ENCODE results near the gene TBL1X.
A peak's percentile ranks its signal among the peaks of the same experiment; 100 is the strongest.

The TBL1X gene

GRCh38 chrX:9687899-9688298, 223.0 kb downstream of the TBL1X start:
- Histone ChIP-seq H2BK120ac (ENCODE audit: low read depth, low read length) (no peak overlapping the region), H3K79me1 (ENCODE audit: low read depth, low read length) (peaks cover 3% of the 10 kb centered on the region), H2BK5ac (ENCODE audit: low read length) (no peak overlapping the region), H3K14ac (ENCODE audit: low read length) (no peak overlapping the region), H3K4me1 (ENCODE audit: control insufficient read depth in 2 of 2, insufficient read depth in 1 of 2, low read depth in 1 of 2, low read length in 2 of 2) (no peaks in the 10 kb centered on the region), H3K27ac (replicated peaks; ENCODE audit: low read length) (no peak overlapping the region), H4K91ac (ENCODE audit: low read depth, low read length, poor library complexity) (no peak overlapping the region), H3K36me3 (replicated peaks in 1 of 2; ENCODE audit: control insufficient read depth in 2 of 2, insufficient read depth in 2 of 2, low read length in 2 of 2) (peaks cover 12 to 63% of the 10 kb centered on the region in 2 donors), H4K8ac (ENCODE audit: low read depth, low read length) (no peak overlapping the region), H3K9me3 (replicated peaks in 1 of 2; ENCODE audit: control insufficient read depth in 2 of 2, insufficient read depth in 1 of 2, low read depth in 1 of 2, low read length in 2 of 2) (peaks cover 0 to 2% of the 10 kb centered on the region in 2 donors), H3K4me2 (ENCODE audit: insufficient read depth, low read length, poor library complexity, severe bottlenecking) (no peak overlapping the region), H3K4ac (ENCODE audit: low read length) (no peak overlapping the region), H2AK5ac (ENCODE audit: low read depth, low read length) (no peak overlapping the region), H3K9ac (ENCODE audit: low read depth, low read length, poor library complexity) (no peak overlapping the region), H2BK15ac (ENCODE audit: low read length) (no peak overlapping the region), H3K18ac (ENCODE audit: low read length) (no peak overlapping the region), H2BK12ac (ENCODE audit: low read length) (no peak overlapping the region), H3K4me3 (ENCODE audit: low read length in 2 of 2) (no peak overlapping the region), H3K27me3 (ENCODE audit: control insufficient read depth in 3 of 3, insufficient read depth in 3 of 3, low read depth in 1 of 3, low read length in 3 of 3) (no peaks in the 10 kb centered on the region), H2AFZ (ENCODE audit: low read length) (no peak overlapping the region), H3K23ac (ENCODE audit: low read depth, low read length, poor library complexity) (no peak overlapping the region)
- no CpG with 5 or more reads among the region's 27 CpGs for WGBS, 2 donors (ENCODE audit: extremely low coverage in 2 of 2, insufficient read length in 2 of 2, insufficient replicate concordance in 1 of 2)
- no peak for DNase-seq (ENCODE audit: low spot score)

DNA sequence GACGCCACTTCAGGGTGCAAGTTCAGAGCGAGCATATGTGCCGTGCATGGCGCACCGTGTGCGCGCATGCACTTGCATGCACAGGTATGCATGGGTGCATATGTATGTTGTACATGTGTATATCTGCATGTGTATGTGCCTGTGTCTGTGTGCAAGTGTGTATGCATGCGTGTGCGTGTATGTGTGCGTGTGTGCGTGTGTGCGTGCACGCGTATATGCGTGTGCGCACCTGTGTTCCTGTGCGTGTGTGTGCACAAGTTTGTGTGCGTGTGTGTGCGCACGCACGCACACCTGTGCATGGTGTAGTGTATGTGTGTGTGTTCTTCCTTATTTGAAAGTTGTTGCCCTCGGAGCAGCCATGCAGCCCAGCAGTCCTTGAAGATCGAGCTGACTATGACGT, 224.0 kb downstream of the TBL1X start:
- H2BK15ac ChIP-seq (ENCODE audit: low read length), result no peak overlapping the region
- peaks cover 3% of the 10 kb centered on the region for H3K79me1 ChIP-seq (ENCODE audit: low read depth, low read length)
- no peak overlapping the region for H2AFZ ChIP-seq (ENCODE audit: low read length)
- H3K27ac ChIP-seq (replicated peaks; ENCODE audit: low read length), result no peak overlapping the region
- no peak overlapping the region for H3K4me2 ChIP-seq (ENCODE audit: insufficient read depth, low read length, poor library complexity, severe bottlenecking)
- H3K4ac ChIP-seq (ENCODE audit: low read length), result no peak overlapping the region
- H3K4me3 ChIP-seq (ENCODE audit: low read length in 2 of 2), result peak overlapping the region in 1 of 2 donors; percentile 2
- H3K9me3 ChIP-seq (replicated peaks in 1 of 2; ENCODE audit: control insufficient read depth in 2 of 2, insufficient read depth in 1 of 2, low read depth in 1 of 2, low read length in 2 of 2), result peaks cover 0 to 2% of the 10 kb centered on the region in 2 donors
- H4K8ac ChIP-seq (ENCODE audit: low read depth, low read length), result no peak overlapping the region
- no peak overlapping the region for H2BK5ac ChIP-seq (ENCODE audit: low read length)
- H2BK12ac ChIP-seq (ENCODE audit: low read length), result no peak overlapping the region
- no peaks in the 10 kb centered on the region for H3K27me3 ChIP-seq (ENCODE audit: control insufficient read depth in 3 of 3, insufficient read depth in 3 of 3, low read depth in 1 of 3, low read length in 3 of 3)
- no peak for DNase-seq (ENCODE audit: low spot score)
- H2AK5ac ChIP-seq (ENCODE audit: low read depth, low read length), result no peak overlapping the region
- H3K36me3 ChIP-seq (replicated peaks in 1 of 2; ENCODE audit: control insufficient read depth in 2 of 2, insufficient read depth in 2 of 2, low read length in 2 of 2), result peaks cover 18 to 71% of the 10 kb centered on the region in 2 donors
- H2BK120ac ChIP-seq (ENCODE audit: low read depth, low read length), result no peak overlapping the region
- H4K91ac ChIP-seq (ENCODE audit: low read depth, low read length, poor library complexity), result no peak overlapping the region
- H3K18ac ChIP-seq (ENCODE audit: low read length), result no peak overlapping the region
- WGBS, 2 donors (ENCODE audit: extremely low coverage in 2 of 2, insufficient read length in 2 of 2, insufficient replicate concordance in 1 of 2), result no CpG with 5 or more reads among the region's 24 CpGs
- no peaks in the 10 kb centered on the region for H3K4me1 ChIP-seq (ENCODE audit: control insufficient read depth in 2 of 2, insufficient read depth in 1 of 2, low read depth in 1 of 2, low read length in 2 of 2)
- H3K23ac ChIP-seq (ENCODE audit: low read depth, low read length, poor library complexity), result no peak overlapping the region
- H3K14ac ChIP-seq (ENCODE audit: low read length), result no peak overlapping the region
- H3K9ac ChIP-seq (ENCODE audit: low read depth, low read length, poor library complexity), result no peak overlapping the region

DNA sequence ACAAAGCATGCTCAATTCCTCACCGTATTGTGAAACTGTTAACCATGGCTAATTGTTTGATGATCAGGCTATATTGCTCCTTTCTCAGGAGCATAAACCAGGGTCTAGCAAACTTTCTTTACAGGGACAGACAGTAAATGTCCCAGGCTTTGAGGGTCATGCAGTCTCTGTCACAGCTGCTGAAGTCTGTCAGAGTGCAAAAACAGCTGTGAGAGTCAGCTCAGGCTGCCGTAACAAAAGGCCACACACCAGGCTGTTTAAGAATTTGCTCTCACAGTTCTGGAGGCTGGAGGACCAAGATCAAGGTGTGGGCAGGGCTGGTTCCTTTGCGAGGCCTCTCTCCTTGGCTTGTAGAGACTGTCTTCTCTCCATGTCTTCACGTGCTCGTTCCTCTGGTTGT, 225.2 kb downstream of the TBL1X start:
- H3K14ac ChIP-seq (ENCODE audit: low read length), result no peak overlapping the region
- H3K4me1 ChIP-seq (ENCODE audit: control insufficient read depth in 2 of 2, insufficient read depth in 1 of 2, low read depth in 1 of 2, low read length in 2 of 2), result no peaks in the 10 kb centered on the region
- no CpG with 5 or more reads among the region's 5 CpGs for WGBS, 2 donors (ENCODE audit: extremely low coverage in 2 of 2, insufficient read length in 2 of 2, insufficient replicate concordance in 1 of 2)
- no peak overlapping the region for H2BK12ac ChIP-seq (ENCODE audit: low read length)
- H3K79me1 ChIP-seq (ENCODE audit: low read depth, low read length), result peaks cover 3% of the 10 kb centered on the region
- H3K9me3 ChIP-seq (replicated peaks in 1 of 2; ENCODE audit: control insufficient read depth in 2 of 2, insufficient read depth in 1 of 2, low read depth in 1 of 2, low read length in 2 of 2), result peaks cover 0 to 2% of the 10 kb centered on the region in 2 donors
- H2BK5ac ChIP-seq (ENCODE audit: low read length), result no peak overlapping the region
- no peak overlapping the region for H3K4me2 ChIP-seq (ENCODE audit: insufficient read depth, low read length, poor library complexity, severe bottlenecking)
- H2BK15ac ChIP-seq (ENCODE audit: low read length), result no peak overlapping the region
- H3K36me3 ChIP-seq (replicated peaks in 1 of 2; ENCODE audit: control insufficient read depth in 2 of 2, insufficient read depth in 2 of 2, low read length in 2 of 2), result peaks cover 22 to 67% of the 10 kb centered on the region in 2 donors
- H3K4me3 ChIP-seq (ENCODE audit: low read length in 2 of 2), result no peak overlapping the region
- H3K23ac ChIP-seq (ENCODE audit: low read depth, low read length, poor library complexity), result no peak overlapping the region
- no peak overlapping the region for H2BK120ac ChIP-seq (ENCODE audit: low read depth, low read length)
- H4K8ac ChIP-seq (ENCODE audit: low read depth, low read length), result no peak overlapping the region
- H2AFZ ChIP-seq (ENCODE audit: low read length), result no peak overlapping the region
- H4K91ac ChIP-seq (ENCODE audit: low read depth, low read length, poor library complexity), result no peak overlapping the region
- no peak for DNase-seq (ENCODE audit: low spot score)
- H3K27ac ChIP-seq (replicated peaks; ENCODE audit: low read length), result no peak overlapping the region
- no peak overlapping the region for H3K18ac ChIP-seq (ENCODE audit: low read length)
- H3K27me3 ChIP-seq (ENCODE audit: control insufficient read depth in 3 of 3, insufficient read depth in 3 of 3, low read depth in 1 of 3, low read length in 3 of 3), result no peaks in the 10 kb centered on the region
- no peak overlapping the region for H3K9ac ChIP-seq (ENCODE audit: low read depth, low read length, poor library complexity)
- no peak overlapping the region for H2AK5ac ChIP-seq (ENCODE audit: low read depth, low read length)
- H3K4ac ChIP-seq (ENCODE audit: low read length), result no peak overlapping the region

DNA sequence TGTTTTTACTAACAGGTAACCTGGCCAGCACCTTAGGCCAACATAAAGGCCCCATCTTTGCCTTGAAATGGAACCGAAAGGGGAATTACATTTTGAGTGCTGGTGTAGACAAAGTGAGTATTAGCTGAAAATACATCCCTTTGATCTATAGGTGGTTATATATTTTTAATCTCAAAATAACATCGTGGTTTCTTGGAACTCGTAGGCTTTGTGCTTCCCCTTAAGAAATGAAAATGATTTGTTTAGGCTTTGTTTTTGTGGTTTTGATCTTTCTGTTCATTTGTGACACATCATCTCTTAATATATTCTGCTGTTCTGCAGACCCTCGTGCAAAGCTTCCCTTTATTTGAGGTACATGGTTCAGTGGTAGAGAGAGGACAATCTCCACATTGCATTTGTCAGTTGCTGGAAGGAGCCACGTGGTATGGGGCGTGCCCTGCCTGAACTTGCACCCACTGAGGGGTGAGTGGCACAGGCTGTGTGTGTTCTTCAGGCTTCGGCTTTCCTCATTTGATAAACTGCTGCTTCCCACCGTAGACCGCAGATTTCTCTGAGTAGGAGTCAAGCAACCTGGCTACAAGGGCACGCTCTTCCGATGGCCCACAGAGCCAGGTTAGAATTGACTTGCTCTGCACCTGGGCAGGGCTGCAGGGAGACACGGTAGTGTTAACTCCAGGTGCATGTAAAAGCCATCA, 228.6 kb downstream of the TBL1X start:
- Histone ChIP-seq H3K27me3 (ENCODE audit: control insufficient read depth in 3 of 3, insufficient read depth in 3 of 3, low read depth in 1 of 3, low read length in 3 of 3) (no peaks in the 10 kb centered on the region), H2BK15ac (ENCODE audit: low read length) (no peak overlapping the region), H2BK5ac (ENCODE audit: low read length) (no peak overlapping the region), H3K14ac (ENCODE audit: low read length) (no peak overlapping the region), H4K8ac (ENCODE audit: low read depth, low read length) (no peak overlapping the region), H3K9me3 (replicated peaks in 1 of 2; ENCODE audit: control insufficient read depth in 2 of 2, insufficient read depth in 1 of 2, low read depth in 1 of 2, low read length in 2 of 2) (peaks cover 0 to 2% of the 10 kb centered on the region in 2 donors), H3K36me3 (replicated peaks in 1 of 2; ENCODE audit: control insufficient read depth in 2 of 2, insufficient read depth in 2 of 2, low read length in 2 of 2) (peaks cover 26 to 77% of the 10 kb centered on the region in 2 donors), H2AK5ac (ENCODE audit: low read depth, low read length) (no peak overlapping the region), H2AFZ (ENCODE audit: low read length) (no peak overlapping the region), H3K4me2 (ENCODE audit: insufficient read depth, low read length, poor library complexity, severe bottlenecking) (no peak overlapping the region), H3K79me1 (ENCODE audit: low read depth, low read length) (peaks cover 3% of the 10 kb centered on the region), H3K23ac (ENCODE audit: low read depth, low read length, poor library complexity) (no peak overlapping the region), H2BK12ac (ENCODE audit: low read length) (no peak overlapping the region), H3K4ac (ENCODE audit: low read length) (no peak overlapping the region), H3K4me1 (ENCODE audit: control insufficient read depth in 2 of 2, insufficient read depth in 1 of 2, low read depth in 1 of 2, low read length in 2 of 2) (no peaks in the 10 kb centered on the region), H2BK120ac (ENCODE audit: low read depth, low read length) (no peak overlapping the region), H3K4me3 (ENCODE audit: low read length in 2 of 2) (no peak overlapping the region), H3K27ac (replicated peaks; ENCODE audit: low read length) (no peak overlapping the region), H3K9ac (ENCODE audit: low read depth, low read length, poor library complexity) (no peak overlapping the region), H4K91ac (ENCODE audit: low read depth, low read length, poor library complexity) (no peak overlapping the region), H3K18ac (ENCODE audit: low read length) (no peak overlapping the region)
- DNase-seq (ENCODE audit: low spot score), result no peak
- no CpG with 5 or more reads among the region's 12 CpGs for WGBS, 2 donors (ENCODE audit: extremely low coverage in 2 of 2, insufficient read length in 2 of 2, insufficient replicate concordance in 1 of 2)

Measured in neuronal stem cell (in vitro differentiated cells).